Skeletal muscle tissue (tissue), 4 donors: ENCODE results near the gene CNNM2. TPM values are rescaled to one million over a fixed set of nuclear protein-coding genes. Genes with fewer than 3 reads are reported as not detected.
"Not testable (repeated sequence)": the region's sequence is repeated elsewhere in the genome, so short reads cannot be mapped to it uniquely, and the experiment has no call there.

Experiments
- H3K27ac ChIP-seq: one replicate; pipeline ENCODE4 v1.7.0; 2013; ENCODE audit warnings: mild to moderate bottlenecking, low read depth, low read length, inconsistent platforms
- H3K27me3 ChIP-seq, 3 donors: one replicate each; pipeline ENCODE4 v1.7.0; 2013; ENCODE audit warnings: low read length in 3 of 3; ENCODE audit not compliant: control insufficient read depth in 3 of 3, insufficient read depth in 3 of 3
- H3K36me3 ChIP-seq, 3 donors: one replicate each; pipeline ENCODE4 v1.7.0; 2013; ENCODE audit warnings: low read length in 3 of 3; ENCODE audit not compliant: control insufficient read depth in 3 of 3, insufficient read depth in 3 of 3
- H3K4me1 ChIP-seq, 3 donors: one replicate each; pipeline ENCODE4 v1.7.0; 2013; ENCODE audit warnings: low read length in 3 of 3, mild to moderate bottlenecking in 3 of 3; ENCODE audit not compliant: control insufficient read depth in 3 of 3, insufficient read depth in 3 of 3
- H3K4me3 ChIP-seq, 3 donors: one replicate each; pipeline ENCODE4 v1.7.0; 2013; ENCODE audit warnings: low read length in 3 of 3
- H3K9ac ChIP-seq, 3 donors: one replicate each; pipeline ENCODE4 v1.7.0; 2013; ENCODE audit warnings: low read length in 3 of 3, mild to moderate bottlenecking in 3 of 3, moderate library complexity in 2 of 3, low read depth in 1 of 3
- H3K9me3 ChIP-seq, 3 donors: one replicate each; pipeline ENCODE4 v1.7.0; 2013; ENCODE audit warnings: low read length in 3 of 3; ENCODE audit not compliant: control insufficient read depth in 3 of 3
- total RNA-seq: library from RNA; depleted of rRNA; stranded (reverse); fragments of >200 nt; gene quantifications from one replicate; pipeline ENCODE4 v1.2.3, GENCODE V29; 2014
- donor health status: Osteomylitis.

The CNNM2 gene
- total RNA-seq, 1 donor from 2014 or later: 2.1 TPM

GRCh38 chr10:102982296-102982695 lies 64.2 kb downstream of the CNNM2 start:
- Histone ChIP-seq H3K27ac (no peak overlapping the region), H3K27me3 (no peaks in the 10 kb centered on the region), H3K9ac (no peak overlapping the region), H3K4me3 (no peak overlapping the region), H3K9me3 (no peaks in the 10 kb centered on the region), H3K36me3 (no peaks in the 10 kb centered on the region), H3K4me1 (no peaks in the 10 kb centered on the region)

DNA sequence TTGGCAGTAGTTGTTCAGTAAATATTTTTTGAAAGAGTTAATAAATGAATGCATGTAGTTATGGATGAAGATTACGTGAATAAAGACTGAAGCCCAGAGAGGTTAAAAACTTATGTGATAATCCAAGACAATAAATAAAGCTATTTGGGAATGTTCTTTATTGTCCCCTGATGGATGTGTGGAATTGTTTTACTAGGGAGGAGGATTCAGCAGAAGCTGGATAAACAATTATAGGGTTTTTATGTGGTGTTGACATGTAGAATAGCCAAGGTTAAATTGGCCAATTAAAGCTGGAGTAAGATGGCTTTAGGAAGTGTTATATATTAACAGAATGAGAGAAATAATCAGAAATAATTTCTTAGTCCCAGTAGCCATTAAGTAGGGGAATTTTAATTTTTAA lies 66.0 kb downstream of the CNNM2 start:
- Histone ChIP-seq H3K9ac (no peak overlapping the region), H3K36me3 (no peaks in the 10 kb centered on the region), H3K4me3 (no peak overlapping the region), H3K27me3 (no peaks in the 10 kb centered on the region), H3K9me3 (no peaks in the 10 kb centered on the region), H3K4me1 (peaks cover 0 to 3% (median 0%) of the 10 kb centered on the region in 3 donors), H3K27ac (no peak overlapping the region)

DNA sequence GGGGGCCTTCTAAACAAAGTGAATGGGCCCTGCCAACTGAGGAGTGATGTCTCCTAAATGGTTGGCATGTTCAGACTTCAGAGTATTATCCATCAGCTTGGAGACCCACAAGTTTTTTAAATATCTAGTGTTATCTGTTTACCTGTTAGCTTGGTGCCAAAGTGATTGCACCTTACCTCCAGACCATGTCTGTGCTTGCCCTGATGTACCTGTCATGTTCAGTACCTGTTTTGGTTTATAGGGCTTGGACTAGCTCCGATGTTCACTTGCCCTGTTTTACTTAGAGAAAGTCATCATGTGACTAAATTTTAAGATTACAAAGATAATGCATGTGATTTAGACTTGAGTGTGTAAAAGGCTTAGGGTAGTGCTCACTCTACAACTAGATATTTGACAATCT lies 67.7 kb downstream of the CNNM2 start:
- Histone ChIP-seq H3K9me3 (no peaks in the 10 kb centered on the region), H3K27me3 (no peaks in the 10 kb centered on the region), H3K9ac (no peak overlapping the region), H3K36me3 (no peaks in the 10 kb centered on the region), H3K4me3 (no peak overlapping the region), H3K4me1 (peaks cover 0 to 3% (median 0%) of the 10 kb centered on the region in 3 donors), H3K27ac (no peak overlapping the region)

- no peaks in the 10 kb centered on the region for H3K9me3 ChIP-seq
- no peak overlapping the region for H3K9ac ChIP-seq
These were observed 70.6 kb downstream of the CNNM2 start for GRCh38 chr10:102988404-102989314.

GRCh38 chr10:102994531-102995295 lies 76.6 kb downstream of the CNNM2 start:
- H3K4me3 ChIP-seq: no peak overlapping the region
- no peak overlapping the region for H3K9ac ChIP-seq
- H3K9me3 ChIP-seq: no peaks in the 10 kb centered on the region
- H3K27me3 ChIP-seq: no peaks in the 10 kb centered on the region
- H3K27ac ChIP-seq: no peak overlapping the region
- no peaks in the 10 kb centered on the region for H3K36me3 ChIP-seq
- no peaks in the 10 kb centered on the region for H3K4me1 ChIP-seq

More at GRCh38 chr10:102988404-102989314, 70.6 kb downstream of the CNNM2 start:
- Histone ChIP-seq H3K27ac (no peak overlapping the region), H3K4me3 (no peak overlapping the region), H3K36me3 (no peaks in the 10 kb centered on the region), H3K27me3 (no peaks in the 10 kb centered on the region), H3K4me1 (peaks cover 0 to 3% (median 0%) of the 10 kb centered on the region in 3 donors)

GRCh38 chr10:102996876-102997275 lies 78.8 kb downstream of the CNNM2 start:
- no peaks in the 10 kb centered on the region for H3K27me3 ChIP-seq
- H3K4me3 ChIP-seq: no peak overlapping the region
- H3K4me1 ChIP-seq: no peaks in the 10 kb centered on the region
- H3K9ac ChIP-seq: no peak overlapping the region
- no peak overlapping the region for H3K27ac ChIP-seq
- H3K9me3 ChIP-seq: no peaks in the 10 kb centered on the region
- no peaks in the 10 kb centered on the region for H3K36me3 ChIP-seq

DNA sequence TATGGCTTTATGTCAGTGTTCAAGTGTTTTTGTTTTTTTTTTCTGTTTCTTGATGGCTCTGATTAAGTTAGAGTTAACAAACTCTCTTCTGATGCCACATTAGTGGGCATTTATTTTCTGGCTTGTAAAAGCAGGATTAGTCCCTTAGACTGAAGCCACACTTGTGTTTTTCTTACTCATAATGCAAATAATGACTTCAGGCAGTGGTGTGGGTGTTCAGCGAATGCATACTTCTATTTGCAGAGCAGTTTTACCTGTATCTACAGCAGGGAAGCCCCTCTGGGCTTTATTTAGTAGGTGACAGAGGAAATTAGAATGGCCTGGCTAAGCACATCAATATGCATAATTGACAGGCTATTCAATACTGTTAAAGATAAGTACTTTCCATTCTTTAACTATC lies 79.9 kb downstream of the CNNM2 start:
- Histone ChIP-seq H3K27ac (no peak overlapping the region), H3K27me3 (no peaks in the 10 kb centered on the region), H3K36me3 (no peaks in the 10 kb centered on the region), H3K9ac (no peak overlapping the region), H3K9me3 (no peaks in the 10 kb centered on the region), H3K4me1 (no peaks in the 10 kb centered on the region), H3K4me3 (no peak overlapping the region)

DNA sequence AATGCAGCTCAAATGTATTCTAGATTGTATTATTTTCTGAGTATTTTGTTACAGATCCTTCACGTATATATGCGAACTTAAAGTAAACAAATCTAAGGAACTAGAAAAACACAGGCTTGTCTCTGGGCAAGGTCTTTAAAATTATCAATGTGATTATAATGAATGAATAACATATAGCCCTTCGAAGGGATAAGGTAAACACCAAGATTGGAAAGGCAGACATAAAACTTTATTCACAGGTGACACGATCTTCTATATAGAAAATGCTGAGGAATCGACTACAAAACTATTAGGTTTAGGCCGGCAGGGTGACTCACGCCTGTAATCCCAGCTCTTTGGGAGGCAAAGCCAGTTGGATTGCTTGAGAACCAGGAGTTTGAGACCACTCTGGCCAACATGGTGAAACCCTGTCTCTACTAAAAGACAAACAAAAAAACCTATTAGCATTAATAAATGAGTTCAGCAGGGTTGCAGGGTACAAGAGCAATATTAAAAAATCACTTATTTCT lies 80.4 kb downstream of the CNNM2 start:
- Histone ChIP-seq H3K27ac (no peak overlapping the region), H3K27me3 (no peaks in the 10 kb centered on the region), H3K9ac (no peak overlapping the region), H3K36me3 (no peaks in the 10 kb centered on the region), H3K4me1 (no peaks in the 10 kb centered on the region), H3K4me3 (no peak overlapping the region), H3K9me3 (no peaks in the 10 kb centered on the region)

GRCh38 chr10:103000050-103000449 lies 82.0 kb downstream of the CNNM2 start:
- H3K27ac ChIP-seq, H3K4me3 ChIP-seq, H3K27me3 ChIP-seq, H3K36me3 ChIP-seq, H3K9me3 ChIP-seq, H3K9ac ChIP-seq, H3K4me1 ChIP-seq: not testable (repeated sequence)

DNA sequence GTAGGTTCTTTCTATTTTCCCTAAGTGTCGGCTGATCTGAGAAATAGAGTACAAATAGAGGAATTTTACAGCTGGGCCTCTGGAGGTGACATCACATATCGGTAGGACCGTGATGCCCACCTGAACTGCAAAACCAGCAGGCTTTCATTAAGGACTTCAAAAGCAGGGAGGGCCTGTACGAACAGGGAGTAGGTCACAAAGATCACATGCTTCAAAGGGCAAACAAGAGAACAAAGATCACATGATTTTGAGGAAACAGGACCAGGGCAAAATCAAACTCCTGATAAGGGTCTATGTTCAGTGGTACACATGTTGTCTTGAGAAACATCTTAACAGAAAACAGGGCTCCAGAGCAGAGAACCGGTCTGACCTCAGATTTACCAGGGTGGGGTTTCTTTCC lies 88.9 kb downstream of the CNNM2 start:
- H3K4me3 ChIP-seq: no peak overlapping the region
- no peaks in the 10 kb centered on the region for H3K9me3 ChIP-seq
- no peaks in the 10 kb centered on the region for H3K4me1 ChIP-seq
- H3K9ac ChIP-seq: no peak overlapping the region
- H3K36me3 ChIP-seq: peaks cover 0 to 3% (median 0%) of the 10 kb centered on the region in 3 donors
- H3K27me3 ChIP-seq: no peaks in the 10 kb centered on the region
- H3K27ac ChIP-seq: no peak overlapping the region
